HG03565 (cell line): ENCODE measurements around the gene TGFBR1.

Experiments
- ATAC-seq: cut with Tn5 transposase; IDR thresholded peaks from one replicate; pipeline ENCODE4 v1.9.1; 2021; ENCODE audit warnings: mild to moderate bottlenecking, moderate library complexity; ENCODE audit not compliant: unreplicated experiment

The TGFBR1 gene

GRCh38 chr9:99105152-99106043, 485 bp downstream of the TGFBR1 start:
- peak; percentile 33 for ATAC-seq

- no peak for ATAC-seq
Observed at GRCh38 chr9:99106044-99106375, 1.1 kb downstream of the TGFBR1 start.

- no peak for ATAC-seq
Observed at GRCh38 chr9:99107421-99107820, 2.5 kb downstream of the TGFBR1 start.

- no peak for ATAC-seq
Observed at GRCh38 chr9:99108131-99108530, 3.2 kb downstream of the TGFBR1 start.

GRCh38 chr9:99109522-99109921, 4.6 kb downstream of the TGFBR1 start:
- no peak for ATAC-seq

GRCh38 chr9:99112750-99113413, 8.0 kb downstream of the TGFBR1 start:
- no peak for ATAC-seq

- no peak for ATAC-seq
Observed at GRCh38 chr9:99113414-99114048, 8.6 kb downstream of the TGFBR1 start.

- no peak for ATAC-seq
Observed at GRCh38 chr9:99114049-99114440, 9.1 kb downstream of the TGFBR1 start.

- no peak for ATAC-seq
Observed at GRCh38 chr9:99114846-99115500, 10.1 kb downstream of the TGFBR1 start.

- ATAC-seq = no peak
Observed at GRCh38 chr9:99116003-99116411, 11.1 kb downstream of the TGFBR1 start.

GRCh38 chr9:99118782-99119466, 14.0 kb downstream of the TGFBR1 start:
- peak; percentile 90 for ATAC-seq

GRCh38 chr9:99119976-99120655, 15.2 kb downstream of the TGFBR1 start:
- no peak for ATAC-seq

- ATAC-seq = no peak
Observed at GRCh38 chr9:99121604-99122003, 16.7 kb downstream of the TGFBR1 start.

- ATAC-seq = no peak
Observed at GRCh38 chr9:99124534-99125255, 19.8 kb downstream of the TGFBR1 start.

- no peak for ATAC-seq
Observed at GRCh38 chr9:99125446-99125845, 20.5 kb downstream of the TGFBR1 start.

GRCh38 chr9:99126312-99126711, 21.4 kb downstream of the TGFBR1 start:
- no peak for ATAC-seq

GRCh38 chr9:99127356-99128132, 22.6 kb downstream of the TGFBR1 start:
- ATAC-seq = no peak

GRCh38 chr9:99128133-99128406, 23.2 kb downstream of the TGFBR1 start:
- ATAC-seq = no peak

GRCh38 chr9:99129091-99129490, 24.2 kb downstream of the TGFBR1 start:
- ATAC-seq = no peak
